Body of pancreas (tissue), 4 donors: Measurements from ENCODE around the gene GUCA2A. TPM values are rescaled to one million over a fixed set of nuclear protein-coding genes. Genes with fewer than 3 reads are reported as not detected.
A peak's percentile ranks its signal among the peaks of the same experiment; 100 is the strongest.

Experiments
- ATAC-seq: fragments of 150-250 bp; one replicate; pipeline ENCODE4 v1.9.1; 2016
- DNase-seq, 4 donors: peaks; one replicate each; pipeline ENCODE4 v3.0.0-alpha.2; 2019
- H3K27ac ChIP-seq, 4 donors: fragments of 200-600 bp; sonication (generic); 1 replicate in 3 of 4; 2 replicates in 1 of 4; pipeline versions ENCODE4 v1.5.1 to v1.6.1; 2016 to 2019; ENCODE audit warnings: mild to moderate bottlenecking in 1 of 4, mixed read lengths in 1 of 4, moderate library complexity in 1 of 4
- H3K27me3 ChIP-seq, 2 donors: fragments of 200-600 bp; sonication (generic); one replicate each; pipeline ENCODE4 v1.6.0; 2016; ENCODE audit warnings: mild to moderate bottlenecking in 1 of 2
- H3K36me3 ChIP-seq, 2 donors: fragments of 200-600 bp; sonication (generic); replicated peaks in 1 of 2; 2 replicates each; pipeline ENCODE4 v1.5.1; 2016; ENCODE audit warnings: low read depth in 2 of 2; ENCODE audit not compliant: insufficient read depth in 1 of 2
- H3K4me1 ChIP-seq: fragments of 200-600 bp; sonication (generic); one replicate; pipeline ENCODE4 v1.6.0; 2016
- H3K4me3 ChIP-seq, 2 donors: fragments of 200-600 bp; sonication (generic); 1 replicate in 1 of 2; 2 replicates in 1 of 2; pipeline ENCODE4 v1.5.1; 2016 to 2019
- H3K9me3 ChIP-seq, 3 donors: fragments of 200-600 bp; sonication (generic); 1 replicate in 2 of 3; 2 replicates in 1 of 3; pipeline ENCODE4 v1.5.1; 2016
- CTCF ChIP-seq, 7 experiments: fragments of 450-650 bp in 4 of 7; fragments of 200-600 bp in 3 of 7; sonication (generic) in 3 of 7; IDR thresholded peaks; one replicate each; pipeline ENCODE4 v1.5.1; 2016 to 2019; ENCODE audit warnings: antibody characterized with exemption in 7 of 7
- POLR2A ChIP-seq, 3 donors: fragments of 450-650 bp; IDR thresholded peaks; one replicate each; pipeline ENCODE4 v1.6.1; 2016; ENCODE audit warnings: antibody characterized with exemption in 3 of 3, mild to moderate bottlenecking in 2 of 3
- WGBS, 2 donors: methylation state at CpG; one replicate each; pipeline ENCODE4 v1.1.5; 2017; 5-methylcytosine and 5-hydroxymethylcytosine counted together
- intact Hi-C: fragments of 100-400 bp; cut with DNase I; formaldehyde crosslinking; loops from one replicate; pipeline ENCODE4 v1.15.1; 2023
- total RNA-seq, 2 donors: library from RNA; depleted of rRNA; stranded (reverse); fragments of >200 nt; gene quantifications; one replicate each; pipeline ENCODE4 v1.1.0, GENCODE V29; 2016

The GUCA2A gene
- total RNA-seq, 2 donors from 2014 or later, result not detected

GRCh38 chr1:42146626-42147320, 17.8 kb downstream of the GUCA2A start:
- ATAC-seq (peak; percentile 98), DNase-seq (peak; percentile 94 to 97 (median 96))
- H3K36me3 ChIP-seq, result no peaks in the 10 kb centered on the region
- intact Hi-C loops, result loop anchor here (10.0 kb wide), 1 partner anchor 598 kb away; the partner anchor contains the start of gene CLDN19
- no peaks in the 10 kb centered on the region for H3K27me3 ChIP-seq
- no peak overlapping the region for H3K4me3 ChIP-seq
- peak overlapping the region in 1 of 4 donors; percentile 38 for H3K27ac ChIP-seq
- no peaks in the 10 kb centered on the region for H3K9me3 ChIP-seq
- TF ChIP-seq CTCF (IDR thresholded peaks at IDR 0.05) (peak; percentile 62 to 99 (median 99)), POLR2A (IDR thresholded peaks at IDR 0.05) (no peak)
- WGBS, 2 donors, result 12 to 15% methylated on average over 18 to 19 of the region's 19 CpGs
- H3K4me1 ChIP-seq, result peaks cover 15% of the 10 kb centered on the region

GRCh38 chr1:42145764-42146625, 18.6 kb downstream of the GUCA2A start:
- H3K4me3 ChIP-seq, result no peak overlapping the region
- peaks cover 12% of the 10 kb centered on the region for H3K4me1 ChIP-seq
- no peak for TF ChIP-seq POLR2A (IDR thresholded peaks at IDR 0.05)
- no peak for TF ChIP-seq CTCF (IDR thresholded peaks at IDR 0.05)
- H3K9me3 ChIP-seq, result no peaks in the 10 kb centered on the region
- DNase-seq (no peak), ATAC-seq (no peak)
- no peaks in the 10 kb centered on the region for H3K36me3 ChIP-seq
- WGBS, 2 donors, result 53 to 58% methylated on average over 28 to 41 of the region's 41 CpGs
- no peaks in the 10 kb centered on the region for H3K27me3 ChIP-seq
- intact Hi-C loops, result loop anchor here (10.0 kb wide), 1 partner anchor 599 kb away; the partner anchor contains the start of gene CLDN19
- H3K27ac ChIP-seq, result no peak overlapping the region

GRCh38 chr1:42145389-42145716, 19.2 kb downstream of the GUCA2A start:
- no peak overlapping the region for H3K27ac ChIP-seq
- H3K36me3 ChIP-seq, result no peaks in the 10 kb centered on the region
- H3K4me3 ChIP-seq, result no peak overlapping the region
- no peak for TF ChIP-seq POLR2A (IDR thresholded peaks at IDR 0.05)
- no peaks in the 10 kb centered on the region for H3K9me3 ChIP-seq
- no peaks in the 10 kb centered on the region for H3K27me3 ChIP-seq
- DNase-seq (no peak), ATAC-seq (no peak)
- H3K4me1 ChIP-seq, result peaks cover 12% of the 10 kb centered on the region
- WGBS, 2 donors, result 72 to 79% methylated on average over 6 to 8 of the region's 8 CpGs
- intact Hi-C loops, result loop anchor here (10.0 kb wide), 1 partner anchor 599 kb away; the partner anchor contains the start of gene CLDN19

- no peak for DNase-seq
- Histone ChIP-seq H3K4me1 (peaks cover 12% of the 10 kb centered on the region), H3K9me3 (no peaks in the 10 kb centered on the region), H3K4me3 (no peak overlapping the region), H3K27ac (no peak overlapping the region), H3K36me3 (no peaks in the 10 kb centered on the region), H3K27me3 (no peaks in the 10 kb centered on the region)
- WGBS, 2 donors, result 64% methylated on average over 11 to 12 of the region's 12 CpGs
- ATAC-seq, result no peak
- intact Hi-C loops, result loop anchor here (10.0 kb wide), 1 partner anchor 600 kb away; the partner anchor contains the start of gene CLDN19
- TF ChIP-seq CTCF (IDR thresholded peaks at IDR 0.05) (no peak), POLR2A (IDR thresholded peaks at IDR 0.05) (no peak)
Measured at GRCh38 chr1:42144711-42145388, 19.7 kb downstream of the GUCA2A start.
